Measurements from ENCODE around the gene KRT82.

- TF ChIP-seq CTCF (IDR thresholded peaks at IDR 0.05; ENCODE audit: poor library complexity): no peak
- no peak for TF ChIP-seq EZH2 (IDR thresholded peaks at IDR 0.05; ENCODE audit: borderline replicate concordance)
These were observed 54.7 kb downstream of the KRT82 start for GRCh38 chr12:52351196-52352059.

Measured in hepatocyte (in vitro differentiated cells).